KMS-11 (cell line): ENCODE data around the gene ST8SIA4.

Experiments
- H2AFZ ChIP-seq: fragments of 200-600 bp; sonication (generic); 2 replicates; pipeline ENCODE4 v1.6.1; 2016; ENCODE audit warnings: antibody characterized with exemption, mixed run types, low read depth
- H3K27ac ChIP-seq: fragments of 200-600 bp; sonication (generic); 2 replicates; pipeline ENCODE4 v1.6.1; 2016; ENCODE audit warnings: mild to moderate bottlenecking, mixed run types
- H3K27me3 ChIP-seq: fragments of 200-600 bp; sonication (generic); 2 replicates; pipeline ENCODE4 v1.6.1; 2017; ENCODE audit warnings: mild to moderate bottlenecking, low read depth, mixed run types, moderate library complexity; ENCODE audit not compliant: insufficient read depth
- H3K36me3 ChIP-seq: fragments of 200-600 bp; sonication (generic); 2 replicates; pipeline ENCODE4 v1.6.1; 2017; ENCODE audit warnings: mild to moderate bottlenecking, mixed run types; ENCODE audit not compliant: insufficient read depth
- H3K4me1 ChIP-seq: fragments of 200-600 bp; sonication (generic); 2 replicates; pipeline ENCODE4 v1.6.1; 2016; ENCODE audit warnings: mild to moderate bottlenecking, low read depth, mixed run types; ENCODE audit not compliant: poor library complexity, severe bottlenecking
- H3K4me2 ChIP-seq: fragments of 200-600 bp; sonication (generic); 2 replicates; pipeline ENCODE4 v1.7.0; 2016; ENCODE audit warnings: mild to moderate bottlenecking, mixed run types
- H3K4me3 ChIP-seq: fragments of 200-600 bp; sonication (generic); IDR thresholded peaks from 2 replicates; pipeline ENCODE4 v1.6.1; 2017; ENCODE audit warnings: low read depth, low read length, mixed read lengths; ENCODE audit not compliant: insufficient read depth
- H3K79me2 ChIP-seq: fragments of 200-600 bp; sonication (generic); 2 replicates; pipeline ENCODE4 v1.6.1; 2016; ENCODE audit warnings: low read depth, mixed run types; ENCODE audit not compliant: insufficient read depth
- H3K9ac ChIP-seq: fragments of 200-600 bp; sonication (generic); 2 replicates; pipeline ENCODE4 v1.6.1; 2016; ENCODE audit warnings: mild to moderate bottlenecking, mixed run types
- H4K20me1 ChIP-seq: fragments of 200-600 bp; sonication (generic); 2 replicates; pipeline ENCODE4 v1.6.1; 2016; ENCODE audit warnings: mild to moderate bottlenecking, mixed run types; ENCODE audit not compliant: insufficient read depth
- CTCF ChIP-seq: fragments of 200-600 bp; sonication (generic); conservative IDR thresholded peaks from 2 replicates; pipeline ENCODE4 v1.6.1; 2017; ENCODE audit warnings: low read depth, mild to moderate bottlenecking, antibody characterized with exemption, low read length, moderate library complexity, mixed read lengths

The ST8SIA4 gene

GRCh38 chr5:100856462-100856861 lies 46.6 kb downstream of the ST8SIA4 start:
- Histone ChIP-seq H2AFZ (no peak overlapping the region), H3K4me3 (no peak overlapping the region), H3K4me1 (peaks cover 83% of the 10 kb centered on the region), H3K27me3 (no peaks in the 10 kb centered on the region), H3K9ac (no peak overlapping the region), H3K36me3 (no peaks in the 10 kb centered on the region), H4K20me1 (no peaks in the 10 kb centered on the region), H3K4me2 (peak overlapping the region; percentile 10; the same call in 1 of the 2 replicates), H3K79me2 (0 out of 2 replicates have a peak, but pooled peaks cover 12% of the 10 kb centered on the region), H3K27ac (no peak overlapping the region)
- TF ChIP-seq CTCF = no peak

- H3K4me2 ChIP-seq = peak overlapping the region; percentile 10; the same call in 1 of the 2 replicates
- peaks cover 83% of the 10 kb centered on the region for H3K4me1 ChIP-seq
- H3K9ac ChIP-seq = no peak overlapping the region
- H4K20me1 ChIP-seq = no peaks in the 10 kb centered on the region
- no peaks in the 10 kb centered on the region for H3K27me3 ChIP-seq
- no peak overlapping the region for H3K4me3 ChIP-seq
- no peak for TF ChIP-seq CTCF
- no peak overlapping the region for H3K27ac ChIP-seq
- H2AFZ ChIP-seq = no peak overlapping the region
- H3K36me3 ChIP-seq = no peaks in the 10 kb centered on the region
- H3K79me2 ChIP-seq = 0 out of 2 replicates have a peak, but pooled peaks cover 12% of the 10 kb centered on the region
These were observed 47.1 kb downstream of the ST8SIA4 start for GRCh38 chr5:100855937-100856430.

GRCh38 chr5:100855295-100855694 lies 47.8 kb downstream of the ST8SIA4 start:
- H2AFZ ChIP-seq = no peak overlapping the region
- H3K27ac ChIP-seq = peak overlapping the region; percentile 82; the same call in 1 of the 2 replicates

GRCh38 chr5:100854591-100854990 lies 48.5 kb downstream of the ST8SIA4 start:
- H3K4me3 ChIP-seq = no peak overlapping the region
- H3K27me3 ChIP-seq = no peaks in the 10 kb centered on the region
- no peaks in the 10 kb centered on the region for H4K20me1 ChIP-seq
- H3K79me2 ChIP-seq = 0 out of 2 replicates have a peak, but pooled peaks cover 12% of the 10 kb centered on the region
- peak overlapping the region; percentile 96 for H3K4me2 ChIP-seq
- no peaks in the 10 kb centered on the region for H3K36me3 ChIP-seq
- no peak overlapping the region for H3K9ac ChIP-seq
- H3K4me1 ChIP-seq = peaks cover 84% of the 10 kb centered on the region
- H3K27ac ChIP-seq = peak overlapping the region; percentile 82
- no peak overlapping the region for H2AFZ ChIP-seq
- TF ChIP-seq CTCF = no peak

More at GRCh38 chr5:100855295-100855694, 47.8 kb downstream of the ST8SIA4 start:
- 0 out of 2 replicates have a peak, but pooled peaks cover 12% of the 10 kb centered on the region for H3K79me2 ChIP-seq
- no peaks in the 10 kb centered on the region for H3K36me3 ChIP-seq
- no peak overlapping the region for H3K9ac ChIP-seq
- peaks cover 83% of the 10 kb centered on the region for H3K4me1 ChIP-seq
- H3K4me3 ChIP-seq = no peak overlapping the region
- no peaks in the 10 kb centered on the region for H3K27me3 ChIP-seq
- H3K4me2 ChIP-seq = peak overlapping the region; percentile 96; the same call in 1 of the 2 replicates
- H4K20me1 ChIP-seq = no peaks in the 10 kb centered on the region
- TF ChIP-seq CTCF = no peak
